ENCODE measurements around the gene GARS1.

The GARS1 gene

DNA sequence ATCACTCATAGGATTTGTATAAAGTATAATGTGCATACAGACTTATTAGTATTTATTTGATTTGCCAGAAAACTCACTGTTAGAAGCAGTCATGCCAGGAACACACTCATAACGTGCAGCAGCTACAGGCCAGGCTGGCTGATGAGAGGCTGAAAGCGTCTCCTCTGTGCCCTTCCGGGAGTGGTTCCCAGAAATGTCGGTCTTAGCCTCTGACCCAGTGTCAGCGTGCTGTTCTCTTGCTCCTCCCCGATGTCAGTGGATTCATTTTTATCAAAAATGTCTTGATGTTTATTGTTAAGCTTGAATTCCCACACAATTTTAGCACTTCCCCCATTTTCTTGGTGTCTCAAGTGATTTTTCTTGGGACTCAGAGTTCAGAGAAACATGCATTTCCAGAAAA is 33.3 kb upstream of the GARS1 start:
- POLR2A ChIA-PET: no interaction called here
- CTCF ChIA-PET: interaction anchor here (1.6 to 5.6 kb wide), 3 partner anchors 8 to 397 kb away, joined by 6 to 107 read pairs (median 48); no protein-coding TSS in a partner anchor
- DNase-seq (ENCODE audit: extremely low spot score): no peak
- TF ChIP-seq, protein P1, sequence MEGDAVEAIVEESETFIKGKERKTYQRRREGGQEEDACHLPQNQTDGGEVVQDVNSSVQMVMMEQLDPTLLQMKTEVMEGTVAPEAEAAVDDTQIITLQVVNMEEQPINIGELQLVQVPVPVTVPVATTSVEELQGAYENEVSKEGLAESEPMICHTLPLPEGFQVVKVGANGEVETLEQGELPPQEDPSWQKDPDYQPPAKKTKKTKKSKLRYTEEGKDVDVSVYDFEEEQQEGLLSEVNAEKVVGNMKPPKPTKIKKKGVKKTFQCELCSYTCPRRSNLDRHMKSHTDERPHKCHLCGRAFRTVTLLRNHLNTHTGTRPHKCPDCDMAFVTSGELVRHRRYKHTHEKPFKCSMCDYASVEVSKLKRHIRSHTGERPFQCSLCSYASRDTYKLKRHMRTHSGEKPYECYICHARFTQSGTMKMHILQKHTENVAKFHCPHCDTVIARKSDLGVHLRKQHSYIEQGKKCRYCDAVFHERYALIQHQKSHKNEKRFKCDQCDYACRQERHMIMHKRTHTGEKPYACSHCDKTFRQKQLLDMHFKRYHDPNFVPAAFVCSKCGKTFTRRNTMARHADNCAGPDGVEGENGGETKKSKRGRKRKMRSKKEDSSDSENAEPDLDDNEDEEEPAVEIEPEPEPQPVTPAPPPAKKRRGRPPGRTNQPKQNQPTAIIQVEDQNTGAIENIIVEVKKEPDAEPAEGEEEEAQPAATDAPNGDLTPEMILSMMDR (IDR thresholded peaks at IDR 0.05; ENCODE audit: control extremely low read depth, extremely low read depth, low read depth, missing control alignments): no peak

DNA sequence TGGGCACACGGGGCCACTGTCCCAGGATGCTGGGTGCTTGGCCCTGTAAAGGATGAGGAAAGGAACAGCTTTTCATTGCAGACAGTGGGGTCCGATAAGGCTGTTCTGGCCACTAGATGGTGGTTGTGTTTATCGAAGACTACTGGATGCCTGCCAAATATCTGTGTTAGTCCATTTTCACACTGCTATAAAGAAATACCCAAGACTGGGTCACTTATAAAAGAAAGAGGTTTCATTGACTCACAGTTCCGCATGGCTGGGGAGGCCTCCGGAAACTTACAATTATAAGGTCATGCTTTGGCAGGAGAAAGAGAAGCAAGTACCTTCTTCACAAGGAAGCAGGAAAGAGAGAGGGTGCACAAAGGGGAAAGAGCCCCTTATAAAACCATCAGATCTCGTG is 32.2 kb upstream of the GARS1 start:
- CTCF ChIA-PET: interaction anchor here (0.9 to 5.6 kb wide), 10 partner anchors 9 to 398 kb away, joined by 3 to 107 read pairs (median 18); no protein-coding TSS in a partner anchor
- no peak for DNase-seq (ENCODE audit: extremely low spot score)
- TF ChIP-seq, protein P1 (IDR thresholded peaks at IDR 0.05; ENCODE audit: control extremely low read depth, extremely low read depth, low read depth, missing control alignments): no peak
- POLR2A ChIA-PET: no interaction called here

DNA sequence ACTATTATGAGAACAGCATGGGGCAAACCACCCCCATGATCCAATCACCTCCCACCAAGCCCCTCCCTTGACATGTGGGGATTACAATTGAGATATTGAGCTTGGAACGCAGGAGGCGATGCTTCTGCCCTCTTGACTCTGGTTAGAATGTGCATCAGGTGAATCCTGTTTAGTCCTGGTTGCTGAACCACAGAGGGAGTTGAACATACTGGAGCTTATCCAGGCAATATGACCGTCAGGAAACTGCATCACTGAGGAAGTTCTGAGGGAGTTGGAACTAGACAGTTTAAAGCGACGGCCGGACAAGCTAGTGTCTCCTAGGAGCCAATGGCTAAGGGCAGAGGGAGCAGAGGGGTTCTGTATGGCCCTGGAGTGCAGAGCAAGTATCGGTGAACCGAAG is 31.8 kb upstream of the GARS1 start:
- TF ChIP-seq, protein P1 (IDR thresholded peaks at IDR 0.05; ENCODE audit: control extremely low read depth, extremely low read depth, low read depth, missing control alignments): no peak
- POLR2A ChIA-PET: no interaction called here
- CTCF ChIA-PET: interaction anchor here (0.9 to 5.6 kb wide), 13 partner anchors 10 to 399 kb away, joined by 3 to 107 read pairs (median 9); no protein-coding TSS in a partner anchor
- DNase-seq (ENCODE audit: extremely low spot score): no peak

GRCh38 chr7:30563326-30563942 is 31.2 kb upstream of the GARS1 start:
- POLR2A ChIA-PET: no interaction called here
- TF ChIP-seq, protein P1 (IDR thresholded peaks at IDR 0.05; ENCODE audit: control extremely low read depth, extremely low read depth, low read depth, missing control alignments): no peak
- DNase-seq (ENCODE audit: extremely low spot score): no peak
- CTCF ChIA-PET: interaction anchor here (0.8 to 5.6 kb wide), 35 partner anchors 10 to 685 kb away, joined by 3 to 107 read pairs (median 5); no protein-coding TSS in a partner anchor

- DNase-seq (ENCODE audit: extremely low spot score): peak; percentile 82
- CTCF ChIA-PET: interaction anchor here (0.7 to 5.6 kb wide), 48 partner anchors 10 to 686 kb away, joined by 3 to 107 read pairs (median 4); no protein-coding TSS in a partner anchor
- TF ChIP-seq, protein P1 (IDR thresholded peaks at IDR 0.05; ENCODE audit: control extremely low read depth, extremely low read depth, low read depth, missing control alignments): peak; percentile 83
- POLR2A ChIA-PET: interaction anchor here (1.0 kb wide), 1 partner anchor 288 kb away, joined by 3 read pairs; no protein-coding TSS in a partner anchor
Observed at GRCh38 chr7:30564243-30564892, 30.3 kb upstream of the GARS1 start.

- DNase-seq (ENCODE audit: extremely low spot score): no peak
Observed at GRCh38 chr7:30566596-30566995, 28.1 kb upstream of the GARS1 start.

More at GRCh38 chr7:30566596-30566995, 28.1 kb upstream of the GARS1 start:
- TF ChIP-seq, protein P1 (IDR thresholded peaks at IDR 0.05; ENCODE audit: control extremely low read depth, extremely low read depth, low read depth, missing control alignments): no peak
- ChIA-PET POLR2A (no interaction called here), CTCF (interaction anchor here (0.9 to 5.6 kb wide), 4 partner anchors 13 to 387 kb away, joined by 3 to 107 read pairs (median 28); no protein-coding TSS in a partner anchor)
